GM18519 (cell line): Measurements from ENCODE around the gene MED10.

Source experiments
- ATAC-seq: cut with Tn5 transposase; IDR thresholded peaks from one replicate; pipeline ENCODE4 v1.9.1; 2021; ENCODE audit warnings: mild to moderate bottlenecking, moderate library complexity; ENCODE audit not compliant: unreplicated experiment, low FRiP score

Gene MED10

GRCh38 chr5:6399980-6400910 lies 21.9 kb upstream of the MED10 start:
- no peak for ATAC-seq

DNA sequence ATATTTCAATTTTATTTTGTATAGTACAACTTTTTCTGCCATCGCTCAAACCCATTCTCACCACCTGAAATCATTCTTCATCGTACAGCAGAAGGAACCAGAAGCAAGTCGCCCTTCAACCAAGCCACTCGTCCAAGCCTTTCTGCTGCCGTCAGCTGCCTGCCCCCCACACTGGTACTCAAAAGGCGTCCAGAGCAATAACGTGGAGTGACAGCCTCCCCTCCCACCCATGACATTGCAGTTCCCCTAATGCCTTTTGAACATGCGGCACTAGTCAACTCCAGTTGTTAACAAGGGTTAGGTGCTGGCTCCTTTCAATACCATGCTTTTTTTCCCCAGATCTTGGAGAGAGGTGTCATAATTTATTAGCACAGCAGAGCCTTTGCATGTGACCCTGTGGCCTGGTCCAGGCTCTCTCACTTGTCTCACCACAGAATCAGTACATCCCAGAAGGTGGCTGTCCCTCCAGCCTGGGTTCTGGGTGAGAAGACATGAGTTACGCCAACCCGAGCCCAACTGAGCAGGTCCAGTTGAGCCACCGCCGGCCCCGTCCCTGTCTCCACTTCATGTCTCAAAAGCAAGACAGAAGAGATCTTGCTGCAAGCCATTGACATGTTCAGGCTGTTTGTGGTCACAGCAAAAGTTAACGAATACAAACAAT lies 20.4 kb upstream of the MED10 start:
- no peak for ATAC-seq

DNA sequence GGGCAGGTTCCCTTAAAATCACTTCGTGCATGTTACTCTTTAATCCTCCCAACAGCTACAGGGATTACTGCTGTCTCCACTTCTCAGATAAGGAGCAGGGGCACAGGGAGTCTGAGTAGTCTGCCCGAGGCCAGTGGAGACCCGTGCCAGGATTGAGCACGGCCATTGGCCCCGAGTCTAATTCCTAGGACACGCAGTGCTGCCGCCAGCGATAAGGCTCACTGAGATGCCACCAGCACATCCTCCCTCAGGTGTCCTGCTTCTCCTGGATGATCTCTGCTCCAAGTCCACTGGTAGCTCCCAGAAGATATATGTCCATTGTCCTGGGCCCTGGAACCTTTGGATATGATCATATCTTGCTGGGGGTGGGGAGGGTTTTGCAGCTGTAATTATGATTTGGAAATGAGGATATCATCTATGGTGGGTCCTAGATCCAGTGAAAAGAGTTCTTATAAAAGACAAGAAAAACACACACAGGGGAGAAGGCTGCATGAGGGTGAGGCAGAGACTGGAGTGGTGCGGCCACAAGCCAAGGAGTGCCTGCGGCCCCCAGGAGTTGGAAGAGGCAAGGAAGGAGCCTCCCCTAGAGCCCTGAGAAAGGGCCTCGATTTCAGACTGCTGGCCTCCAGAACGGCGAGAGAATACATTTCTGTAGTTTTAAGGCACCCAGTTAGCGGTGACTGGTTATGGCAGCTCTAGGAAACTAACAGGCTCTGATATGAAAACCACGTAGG lies 19.4 kb upstream of the MED10 start:
- ATAC-seq, result no peak

DNA sequence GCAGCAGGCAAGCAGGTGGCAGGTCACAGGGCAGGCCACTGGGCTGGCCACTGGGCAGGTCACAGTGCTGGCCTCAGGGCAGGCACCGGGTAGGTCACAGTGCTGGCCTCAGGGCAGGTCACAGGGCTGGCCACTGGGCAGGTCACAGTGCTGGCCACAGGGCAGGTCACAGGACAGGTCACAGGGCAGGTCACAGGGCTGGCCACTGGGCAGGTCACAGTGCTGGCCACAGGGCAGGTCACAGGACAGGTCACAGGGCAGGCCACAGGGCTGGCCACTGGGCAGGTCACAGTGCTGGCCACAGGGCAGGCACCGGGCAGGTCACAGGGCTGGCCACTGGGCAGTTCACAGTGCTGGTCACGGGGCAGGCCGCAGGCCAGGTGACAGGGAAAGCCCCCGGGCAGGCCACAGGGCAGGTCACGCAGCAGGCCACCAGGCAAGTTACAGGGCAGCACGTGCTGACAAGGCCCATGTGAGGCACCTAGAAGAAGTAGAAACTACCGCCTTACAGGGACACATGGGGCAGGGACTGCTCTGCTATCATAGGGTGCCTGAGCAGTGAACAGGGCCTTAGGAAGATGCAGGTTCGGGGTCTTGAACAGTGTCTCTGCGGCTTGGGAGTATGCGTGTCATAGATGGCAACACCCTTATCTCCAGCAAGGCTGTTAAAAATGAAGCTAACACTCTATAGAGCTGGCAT lies 18.6 kb upstream of the MED10 start:
- no peak for ATAC-seq

DNA sequence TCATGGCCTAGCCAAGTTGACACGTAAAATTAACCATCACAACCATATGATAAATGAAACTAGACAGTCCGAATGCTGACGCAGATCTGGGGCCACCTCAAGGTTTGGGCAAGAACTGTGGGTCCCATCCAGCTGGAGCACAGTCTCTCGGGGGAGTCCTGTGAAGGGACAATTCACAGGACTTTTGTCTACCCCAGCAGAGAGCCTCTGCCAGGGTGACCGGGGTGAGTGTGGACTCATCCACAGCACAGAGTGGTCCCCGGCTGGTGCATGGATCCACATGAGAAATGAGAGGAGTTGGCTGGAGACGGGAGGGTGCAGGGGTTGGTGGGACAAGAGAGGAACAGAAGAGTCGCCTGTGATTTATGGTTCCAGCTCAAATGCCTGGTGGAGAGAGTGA lies 17.7 kb upstream of the MED10 start:
- ATAC-seq, result no peak

DNA sequence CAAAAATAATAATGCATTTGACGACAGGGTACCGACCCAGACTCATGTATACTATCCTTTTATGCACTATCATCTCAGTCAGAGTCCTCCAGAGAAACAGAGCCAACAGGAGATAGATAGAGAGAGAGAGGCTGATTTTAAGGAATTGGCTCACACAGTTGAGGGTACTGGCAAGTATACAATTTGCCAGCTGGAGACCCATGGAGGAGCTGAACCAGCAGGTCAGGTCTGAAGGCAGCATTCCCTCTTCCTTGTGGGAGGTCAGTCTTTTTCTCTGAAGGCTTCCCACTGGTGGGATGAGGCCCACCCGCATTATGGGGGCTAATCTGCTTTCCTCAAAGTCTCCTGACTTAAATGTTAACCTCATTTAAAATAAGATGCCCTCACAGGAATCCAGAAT lies 17.3 kb upstream of the MED10 start:
- no peak for ATAC-seq

DNA sequence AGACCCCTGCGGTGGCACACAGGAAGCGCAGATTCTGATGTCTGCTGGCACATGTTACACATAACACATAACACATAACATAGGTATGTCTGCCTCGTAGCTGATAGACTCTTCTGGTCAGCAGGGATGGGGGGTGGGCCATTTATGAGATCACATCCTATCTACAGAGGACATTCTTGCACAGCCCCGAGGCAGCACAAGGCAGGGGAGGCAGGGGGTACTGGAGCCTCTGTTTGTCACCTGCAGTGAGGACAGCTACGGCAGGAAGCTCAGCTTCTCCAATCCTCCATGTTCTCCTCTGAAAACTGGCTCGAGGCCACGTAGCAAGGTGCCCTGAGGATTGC lies 16.7 kb upstream of the MED10 start:
- ATAC-seq, result no peak

DNA sequence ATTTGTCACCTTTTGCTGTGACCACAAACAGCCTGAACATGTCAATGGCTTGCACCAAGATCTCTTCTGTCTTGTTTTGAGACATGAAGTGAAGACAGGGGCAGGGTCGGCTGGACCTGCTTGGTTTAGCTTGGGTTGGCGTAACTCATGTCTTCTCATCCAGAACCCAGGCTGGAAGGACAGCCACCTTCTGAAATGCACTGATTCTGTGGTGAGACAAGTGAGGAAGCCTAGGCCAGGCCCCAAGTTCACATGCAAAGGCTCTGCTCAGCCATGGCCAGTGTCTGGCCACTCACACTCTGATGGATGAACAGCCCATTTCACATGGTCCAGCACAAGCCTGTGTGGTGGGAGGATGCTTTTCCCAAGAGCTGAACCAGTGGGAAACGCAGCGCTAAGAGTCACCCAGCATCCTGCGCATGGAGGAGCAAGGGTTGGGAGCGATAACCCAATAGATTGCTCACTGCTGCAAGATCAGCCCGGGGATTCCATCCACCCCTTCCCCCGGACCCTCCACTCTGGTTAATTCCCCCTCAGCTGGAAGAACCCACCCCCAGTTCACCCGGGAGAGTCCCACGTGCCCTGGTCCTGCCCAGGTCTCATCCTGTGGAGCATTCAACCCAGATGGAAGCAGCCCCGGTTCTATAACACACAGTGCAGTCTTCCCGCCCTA lies 16.2 kb upstream of the MED10 start:
- ATAC-seq, result no peak

DNA sequence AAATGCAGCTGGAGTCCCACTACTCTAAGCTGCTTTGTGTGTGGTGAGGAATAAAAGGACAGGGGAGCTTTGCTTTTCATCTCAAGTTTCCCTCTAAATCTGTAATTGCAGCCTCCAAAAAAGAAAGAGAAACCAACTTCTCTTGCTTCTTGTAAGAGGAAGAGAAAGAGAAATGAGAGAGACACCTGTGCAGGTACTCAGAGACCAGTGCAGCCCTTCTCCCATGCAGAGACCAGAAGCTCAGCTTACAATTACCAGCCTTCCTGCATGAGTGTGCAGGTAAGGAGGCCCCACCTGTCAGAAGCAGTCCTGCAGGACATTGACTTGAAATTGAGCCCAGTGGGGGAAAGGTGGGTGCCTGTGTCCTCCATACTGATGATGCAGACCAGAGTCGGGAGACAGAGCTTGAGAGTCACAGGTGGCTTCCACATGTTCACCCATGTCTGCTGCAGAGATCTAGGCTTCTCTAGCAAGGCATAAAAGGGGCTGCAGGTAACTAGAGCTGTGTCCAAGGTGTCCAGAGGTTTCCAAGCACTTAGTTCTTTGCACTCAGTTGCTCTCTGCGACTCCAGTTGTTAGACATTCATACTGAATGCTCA lies 15.3 kb upstream of the MED10 start:
- ATAC-seq, result no peak

DNA sequence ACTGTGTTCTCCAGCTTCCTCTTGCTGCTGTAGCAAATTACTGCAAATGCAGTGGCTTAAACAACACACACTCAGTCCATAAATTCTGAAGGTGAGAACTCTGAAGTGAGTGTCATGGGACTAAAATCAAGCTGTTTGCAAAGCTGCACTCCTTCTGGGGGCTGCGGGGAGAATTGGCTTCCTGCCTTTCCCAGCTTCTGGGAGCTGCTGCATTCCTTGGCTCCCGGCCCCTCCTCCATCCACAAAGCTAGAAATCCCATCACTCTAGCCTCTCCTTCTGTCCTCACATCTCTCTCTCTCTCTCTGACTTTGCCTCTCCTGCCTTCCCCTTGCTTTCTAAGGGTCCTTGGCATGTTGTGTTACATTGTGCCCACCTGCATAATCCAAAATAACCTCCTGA lies 14.2 kb upstream of the MED10 start:
- no peak for ATAC-seq

- no peak for ATAC-seq
These were observed 12.8 kb upstream of the MED10 start for GRCh38 chr5:6391151-6391550.

- ATAC-seq, result no peak
These were observed 11.7 kb upstream of the MED10 start for GRCh38 chr5:6389946-6390530.

- no peak for ATAC-seq
These were observed 11.1 kb upstream of the MED10 start for GRCh38 chr5:6389397-6389796.

DNA sequence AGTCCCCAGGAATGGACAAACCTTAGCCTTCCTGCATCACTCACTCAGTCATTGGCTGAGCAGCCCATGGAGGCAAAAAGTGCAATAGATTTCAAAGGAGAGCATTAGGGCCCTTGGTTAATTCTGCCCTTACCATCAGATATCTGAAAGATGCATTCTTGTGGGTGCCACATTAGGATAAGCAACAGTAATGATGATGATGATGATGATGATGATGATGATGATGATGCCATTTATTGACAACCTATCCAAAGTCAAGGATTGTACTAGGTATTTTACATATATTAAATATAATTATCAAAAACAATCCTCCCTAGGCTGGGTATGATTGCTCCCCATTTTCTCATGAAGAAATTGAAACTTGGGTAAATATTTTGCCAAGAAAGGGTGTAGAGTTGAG lies 9.6 kb upstream of the MED10 start:
- no peak for ATAC-seq

GRCh38 chr5:6386271-6386670 lies 7.9 kb upstream of the MED10 start:
- no peak for ATAC-seq

DNA sequence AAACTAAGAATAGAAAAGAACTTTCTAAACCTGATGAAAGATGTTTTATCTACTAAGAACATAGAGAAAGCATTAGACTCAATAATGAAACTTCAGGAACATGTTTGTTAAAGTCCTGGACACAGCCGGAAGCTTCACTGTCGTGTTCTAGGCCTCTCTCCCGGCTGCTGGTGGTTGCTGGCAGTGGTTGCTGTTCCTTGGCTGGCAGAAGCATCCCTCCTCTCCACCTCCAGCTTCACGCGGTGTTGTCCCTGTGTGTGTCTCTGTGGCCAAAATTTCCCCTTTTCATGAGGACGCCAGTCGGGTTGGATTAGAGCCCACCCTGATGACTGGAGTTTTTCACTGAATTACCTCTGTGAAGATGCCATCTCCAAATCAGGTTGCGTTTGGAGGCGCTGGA lies 6.5 kb upstream of the MED10 start:
- ATAC-seq, result no peak

- no peak for ATAC-seq
These were observed 5.0 kb upstream of the MED10 start for GRCh38 chr5:6383376-6383775.

GRCh38 chr5:6379246-6379645 lies 899 bp upstream of the MED10 start:
- no peak for ATAC-seq

DNA sequence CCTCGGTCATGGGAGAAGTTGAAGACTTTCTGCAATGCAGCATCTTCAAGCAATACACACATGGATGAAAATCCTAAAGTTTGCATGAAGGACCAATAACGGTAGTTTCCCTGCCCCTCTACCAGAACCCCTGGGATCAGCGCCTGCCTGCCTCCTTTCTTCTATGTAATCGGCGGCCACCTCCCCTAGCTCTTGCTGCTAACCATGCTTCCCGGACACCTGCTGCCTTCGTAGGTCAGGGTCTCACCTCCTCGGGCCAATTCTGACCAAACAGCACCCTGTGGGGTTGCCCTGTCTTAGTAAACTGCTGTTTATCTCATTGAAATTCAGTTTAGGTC lies 388 bp upstream of the MED10 start:
- no peak for ATAC-seq

- ATAC-seq, result no peak
These were observed 804 bp downstream of the MED10 start for GRCh38 chr5:6377582-6377904.
